ENCODE measurements around the gene SLITRK6. TPM values are rescaled to one million over a fixed set of nuclear protein-coding genes. Genes with fewer than 3 reads are reported as not detected.
"Not testable (repeated sequence)": the region's sequence is repeated elsewhere in the genome, so short reads cannot be mapped to it uniquely, and the experiment has no call there.

The SLITRK6 gene
- total RNA-seq, 2 donors from 2014 or later: 3.3 to 7.3 TPM

DNA sequence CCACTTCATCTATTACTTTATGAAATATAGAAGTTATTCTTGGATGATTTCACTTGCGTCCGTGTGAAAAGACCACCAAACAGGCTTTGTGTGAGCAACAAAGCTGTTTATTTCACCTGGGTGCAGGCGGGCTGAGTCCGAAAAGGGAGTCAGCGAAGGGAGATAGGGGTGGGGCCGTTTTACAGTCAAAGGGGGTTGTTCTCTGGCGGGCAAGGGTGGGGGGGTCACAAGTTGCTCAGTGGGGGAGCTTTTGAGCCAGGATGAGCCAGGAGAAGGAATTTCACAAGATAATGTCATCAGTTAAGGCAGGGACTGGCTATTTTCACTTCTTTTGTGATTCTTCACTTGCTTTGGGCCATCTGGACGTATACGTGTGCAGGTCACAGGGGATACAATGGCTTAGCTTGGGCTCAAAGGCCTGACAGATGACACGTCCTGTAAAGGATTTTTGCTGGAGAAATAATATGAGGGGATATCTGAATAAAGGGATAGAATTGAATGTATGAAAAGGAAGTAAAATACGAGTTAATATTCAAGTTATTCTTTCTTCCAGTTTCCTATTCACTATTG, 55.9 kb downstream of the SLITRK6 start:
- ATAC-seq; DNase-seq; intact Hi-C loops (cut with DNase I, micrococcal nuclease): not testable (repeated sequence)
